ENCODE data around the gene ANO10.

ANO10 gene

DNA sequence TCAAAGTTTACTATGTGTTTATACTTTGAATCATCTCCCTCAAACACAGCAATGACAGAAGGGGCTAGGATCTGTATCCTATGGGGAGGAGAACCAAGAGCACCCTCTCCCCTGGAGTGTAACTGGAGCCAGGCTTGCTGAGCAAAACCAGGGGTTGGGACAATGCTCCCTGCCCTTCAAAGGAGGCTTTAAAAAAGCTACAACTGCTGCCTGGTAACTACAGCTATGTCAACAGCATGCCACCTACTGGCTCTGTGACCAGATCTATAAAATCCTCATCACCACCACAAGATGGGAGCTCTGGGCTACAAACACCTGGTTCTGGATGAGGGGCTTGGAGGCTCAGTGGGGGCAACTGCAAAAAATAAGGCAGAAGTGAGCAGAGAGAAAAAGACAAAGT is 61.9 kb downstream of the ANO10 start (continued):
- TF ChIP-seq ZNF311 (tag by site-specific recombination; IDR thresholded peaks at IDR 0.05; ENCODE audit: borderline replicate concordance), result no peak
- TF ChIP-seq, protein P1, sequence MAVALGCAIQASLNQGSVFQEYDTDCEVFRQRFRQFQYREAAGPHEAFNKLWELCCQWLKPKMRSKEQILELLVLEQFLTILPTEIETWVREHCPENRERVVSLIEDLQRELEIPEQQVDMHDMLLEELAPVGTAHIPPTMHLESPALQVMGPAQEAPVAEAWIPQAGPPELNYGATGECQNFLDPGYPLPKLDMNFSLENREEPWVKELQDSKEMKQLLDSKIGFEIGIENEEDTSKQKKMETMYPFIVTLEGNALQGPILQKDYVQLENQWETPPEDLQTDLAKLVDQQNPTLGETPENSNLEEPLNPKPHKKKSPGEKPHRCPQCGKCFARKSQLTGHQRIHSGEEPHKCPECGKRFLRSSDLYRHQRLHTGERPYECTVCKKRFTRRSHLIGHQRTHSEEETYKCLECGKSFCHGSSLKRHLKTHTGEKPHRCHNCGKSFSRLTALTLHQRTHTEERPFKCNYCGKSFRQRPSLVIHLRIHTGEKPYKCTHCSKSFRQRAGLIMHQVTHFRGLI (tag by site-specific recombination; IDR thresholded peaks at IDR 0.05), result no peak

DNA sequence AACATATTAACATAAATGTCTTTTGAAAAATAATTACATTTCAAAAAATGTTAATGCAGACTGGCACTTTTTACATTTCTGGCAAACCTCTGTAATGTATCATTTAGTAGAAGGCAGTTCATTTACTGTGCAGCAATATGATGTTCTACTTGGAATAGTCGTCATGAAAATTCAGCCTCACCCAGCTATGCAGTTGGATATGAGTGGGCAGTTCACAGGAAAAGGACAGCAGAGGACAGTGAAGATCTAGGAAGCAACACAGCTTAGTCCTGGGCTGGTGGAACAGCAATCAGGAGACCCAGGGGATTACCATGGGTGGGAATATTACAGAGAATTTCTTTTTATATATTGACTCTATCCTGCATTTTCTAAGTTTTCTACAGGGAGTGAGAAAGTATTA is 63.6 kb downstream of the ANO10 start:
- Histone ChIP-seq H3K36me3 (ENCODE audit: control insufficient read depth in 2 of 2, insufficient read depth in 1 of 2, low read length in 2 of 2) (peaks cover 0 to 18% of the 10 kb centered on the region in 2 experiments; a peak in 1 of 3 replicates), H3K4me3 (ENCODE audit: low read depth, low read length) (no peak overlapping the region), H3K9me3 (ENCODE audit: control insufficient read depth, insufficient read depth, low read depth, low read length) (no peaks in the 10 kb centered on the region), H3K27ac (ENCODE audit: extremely low read depth, low read depth, low read length) (no peak overlapping the region), H3K4me1 (ENCODE audit: control insufficient read depth, insufficient read depth, low read length) (no peaks in the 10 kb centered on the region)
- ChIA-PET CTCF (no interaction called here), POLR2A (no interaction called here)
- TF ChIP-seq ZNF391 (tag by site-specific recombination; IDR thresholded peaks at IDR 0.05; ENCODE audit: borderline replicate concordance, low read depth) (no peak), TCF7L2 (IDR thresholded peaks at IDR 0.05; ENCODE audit: borderline replicate concordance, low read depth, low read length) (no peak), ZFP69B (tag by site-specific recombination; IDR thresholded peaks at IDR 0.05) (no peak), ZNF394 (tag by site-specific recombination; IDR thresholded peaks at IDR 0.05; ENCODE audit: borderline replicate concordance) (no peak), KLF16 (tag by site-specific recombination; IDR thresholded peaks at IDR 0.05) (no peak), TRIM28 (IDR thresholded peaks at IDR 0.05; ENCODE audit: borderline replicate concordance, low read length) (no peak), GLI2 (tag by site-specific recombination; IDR thresholded peaks at IDR 0.05; ENCODE audit: borderline replicate concordance, low read depth) (no peak), ZNF426 (tag by site-specific recombination; IDR thresholded peaks at IDR 0.05) (no peak), ZNF202 (tag by site-specific recombination; IDR thresholded peaks at IDR 0.05; ENCODE audit: borderline replicate concordance) (no peak), ZNF155 (tag by site-specific recombination; IDR thresholded peaks at IDR 0.05) (no peak)
- TF ChIP-seq, protein P2, sequence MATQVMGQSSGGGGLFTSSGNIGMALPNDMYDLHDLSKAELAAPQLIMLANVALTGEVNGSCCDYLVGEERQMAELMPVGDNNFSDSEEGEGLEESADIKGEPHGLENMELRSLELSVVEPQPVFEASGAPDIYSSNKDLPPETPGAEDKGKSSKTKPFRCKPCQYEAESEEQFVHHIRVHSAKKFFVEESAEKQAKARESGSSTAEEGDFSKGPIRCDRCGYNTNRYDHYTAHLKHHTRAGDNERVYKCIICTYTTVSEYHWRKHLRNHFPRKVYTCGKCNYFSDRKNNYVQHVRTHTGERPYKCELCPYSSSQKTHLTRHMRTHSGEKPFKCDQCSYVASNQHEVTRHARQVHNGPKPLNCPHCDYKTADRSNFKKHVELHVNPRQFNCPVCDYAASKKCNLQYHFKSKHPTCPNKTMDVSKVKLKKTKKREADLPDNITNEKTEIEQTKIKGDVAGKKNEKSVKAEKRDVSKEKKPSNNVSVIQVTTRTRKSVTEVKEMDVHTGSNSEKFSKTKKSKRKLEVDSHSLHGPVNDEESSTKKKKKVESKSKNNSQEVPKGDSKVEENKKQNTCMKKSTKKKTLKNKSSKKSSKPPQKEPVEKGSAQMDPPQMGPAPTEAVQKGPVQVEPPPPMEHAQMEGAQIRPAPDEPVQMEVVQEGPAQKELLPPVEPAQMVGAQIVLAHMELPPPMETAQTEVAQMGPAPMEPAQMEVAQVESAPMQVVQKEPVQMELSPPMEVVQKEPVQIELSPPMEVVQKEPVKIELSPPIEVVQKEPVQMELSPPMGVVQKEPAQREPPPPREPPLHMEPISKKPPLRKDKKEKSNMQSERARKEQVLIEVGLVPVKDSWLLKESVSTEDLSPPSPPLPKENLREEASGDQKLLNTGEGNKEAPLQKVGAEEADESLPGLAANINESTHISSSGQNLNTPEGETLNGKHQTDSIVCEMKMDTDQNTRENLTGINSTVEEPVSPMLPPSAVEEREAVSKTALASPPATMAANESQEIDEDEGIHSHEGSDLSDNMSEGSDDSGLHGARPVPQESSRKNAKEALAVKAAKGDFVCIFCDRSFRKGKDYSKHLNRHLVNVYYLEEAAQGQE (tag by site-specific recombination; IDR thresholded peaks at IDR 0.05), result no peak
- TF ChIP-seq, protein P3, sequence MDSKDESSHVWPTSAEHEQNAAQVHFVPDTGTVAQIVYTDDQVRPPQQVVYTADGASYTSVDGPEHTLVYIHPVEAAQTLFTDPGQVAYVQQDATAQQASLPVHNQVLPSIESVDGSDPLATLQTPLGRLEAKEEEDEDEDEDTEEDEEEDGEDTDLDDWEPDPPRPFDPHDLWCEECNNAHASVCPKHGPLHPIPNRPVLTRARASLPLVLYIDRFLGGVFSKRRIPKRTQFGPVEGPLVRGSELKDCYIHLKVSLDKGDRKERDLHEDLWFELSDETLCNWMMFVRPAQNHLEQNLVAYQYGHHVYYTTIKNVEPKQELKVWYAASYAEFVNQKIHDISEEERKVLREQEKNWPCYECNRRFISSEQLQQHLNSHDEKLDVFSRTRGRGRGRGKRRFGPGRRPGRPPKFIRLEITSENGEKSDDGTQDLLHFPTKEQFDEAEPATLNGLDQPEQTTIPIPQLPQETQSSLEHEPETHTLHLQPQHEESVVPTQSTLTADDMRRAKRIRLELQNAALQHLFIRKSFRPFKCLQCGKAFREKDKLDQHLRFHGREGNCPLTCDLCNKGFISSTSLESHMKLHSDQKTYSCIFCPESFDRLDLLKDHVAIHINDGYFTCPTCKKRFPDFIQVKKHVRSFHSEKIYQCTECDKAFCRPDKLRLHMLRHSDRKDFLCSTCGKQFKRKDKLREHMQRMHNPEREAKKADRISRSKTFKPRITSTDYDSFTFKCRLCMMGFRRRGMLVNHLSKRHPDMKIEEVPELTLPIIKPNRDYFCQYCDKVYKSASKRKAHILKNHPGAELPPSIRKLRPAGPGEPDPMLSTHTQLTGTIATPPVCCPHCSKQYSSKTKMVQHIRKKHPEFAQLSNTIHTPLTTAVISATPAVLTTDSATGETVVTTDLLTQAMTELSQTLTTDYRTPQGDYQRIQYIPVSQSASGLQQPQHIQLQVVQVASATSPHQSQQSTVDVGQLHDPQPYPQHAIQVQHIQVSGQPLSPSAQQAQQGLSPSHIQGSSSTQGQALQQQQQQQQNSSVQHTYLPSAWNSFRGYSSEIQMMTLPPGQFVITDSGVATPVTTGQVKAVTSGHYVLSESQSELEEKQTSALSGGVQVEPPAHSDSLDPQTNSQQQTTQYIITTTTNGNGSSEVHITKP (tag by site-specific recombination; IDR thresholded peaks at IDR 0.05), result no peak
- TF ChIP-seq, protein P4, sequence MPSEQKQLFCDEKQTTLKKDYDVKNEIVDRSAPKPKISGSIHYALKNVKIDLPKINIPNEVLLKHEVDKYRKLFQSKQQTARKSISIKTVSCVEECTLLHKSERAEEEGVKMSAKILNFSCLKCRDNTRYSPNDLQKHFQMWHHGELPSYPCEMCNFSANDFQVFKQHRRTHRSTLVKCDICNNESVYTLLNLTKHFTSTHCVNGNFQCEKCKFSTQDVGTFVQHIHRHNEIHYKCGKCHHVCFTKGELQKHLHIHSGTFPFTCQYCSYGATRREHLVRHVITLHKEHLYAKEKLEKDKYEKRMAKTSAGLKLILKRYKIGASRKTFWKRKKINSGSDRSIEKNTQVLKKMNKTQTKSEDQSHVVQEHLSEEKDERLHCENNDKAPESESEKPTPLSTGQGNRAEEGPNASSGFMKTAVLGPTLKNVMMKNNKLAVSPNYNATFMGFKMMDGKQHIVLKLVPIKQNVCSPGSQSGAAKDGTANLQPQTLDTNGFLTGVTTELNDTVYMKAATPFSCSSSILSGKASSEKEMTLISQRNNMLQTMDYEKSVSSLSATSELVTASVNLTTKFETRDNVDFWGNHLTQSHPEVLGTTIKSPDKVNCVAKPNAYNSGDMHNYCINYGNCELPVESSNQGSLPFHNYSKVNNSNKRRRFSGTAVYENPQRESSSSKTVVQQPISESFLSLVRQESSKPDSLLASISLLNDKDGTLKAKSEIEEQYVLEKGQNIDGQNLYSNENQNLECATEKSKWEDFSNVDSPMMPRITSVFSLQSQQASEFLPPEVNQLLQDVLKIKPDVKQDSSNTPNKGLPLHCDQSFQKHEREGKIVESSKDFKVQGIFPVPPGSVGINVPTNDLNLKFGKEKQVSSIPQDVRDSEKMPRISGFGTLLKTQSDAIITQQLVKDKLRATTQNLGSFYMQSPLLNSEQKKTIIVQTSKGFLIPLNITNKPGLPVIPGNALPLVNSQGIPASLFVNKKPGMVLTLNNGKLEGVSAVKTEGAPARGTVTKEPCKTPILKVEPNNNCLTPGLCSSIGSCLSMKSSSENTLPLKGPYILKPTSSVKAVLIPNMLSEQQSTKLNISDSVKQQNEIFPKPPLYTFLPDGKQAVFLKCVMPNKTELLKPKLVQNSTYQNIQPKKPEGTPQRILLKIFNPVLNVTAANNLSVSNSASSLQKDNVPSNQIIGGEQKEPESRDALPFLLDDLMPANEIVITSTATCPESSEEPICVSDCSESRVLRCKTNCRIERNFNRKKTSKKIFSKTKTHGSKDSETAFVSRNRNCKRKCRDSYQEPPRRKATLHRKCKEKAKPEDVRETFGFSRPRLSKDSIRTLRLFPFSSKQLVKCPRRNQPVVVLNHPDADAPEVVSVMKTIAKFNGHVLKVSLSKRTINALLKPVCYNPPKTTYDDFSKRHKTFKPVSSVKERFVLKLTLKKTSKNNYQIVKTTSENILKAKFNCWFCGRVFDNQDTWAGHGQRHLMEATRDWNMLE (tag by site-specific recombination; conservative IDR thresholded peaks at IDR 0.05; ENCODE audit: low read depth), result no peak
- TF ChIP-seq, protein P5, sequence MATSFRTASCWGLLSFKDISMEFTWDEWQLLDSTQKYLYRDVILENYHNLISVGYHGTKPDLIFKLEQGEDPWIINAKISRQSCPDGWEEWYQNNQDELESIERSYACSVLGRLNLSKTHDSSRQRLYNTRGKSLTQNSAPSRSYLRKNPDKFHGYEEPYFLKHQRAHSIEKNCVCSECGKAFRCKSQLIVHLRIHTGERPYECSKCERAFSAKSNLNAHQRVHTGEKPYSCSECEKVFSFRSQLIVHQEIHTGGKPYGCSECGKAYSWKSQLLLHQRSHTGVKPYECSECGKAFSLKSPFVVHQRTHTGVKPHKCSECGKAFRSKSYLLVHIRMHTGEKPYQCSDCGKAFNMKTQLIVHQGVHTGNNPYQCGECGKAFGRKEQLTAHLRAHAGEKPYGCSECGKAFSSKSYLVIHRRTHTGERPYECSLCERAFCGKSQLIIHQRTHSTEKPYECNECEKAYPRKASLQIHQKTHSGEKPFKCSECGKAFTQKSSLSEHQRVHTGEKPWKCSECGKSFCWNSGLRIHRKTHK (tag by site-specific recombination; IDR thresholded peaks at IDR 0.05), result no peak
- TF ChIP-seq, protein P6, sequence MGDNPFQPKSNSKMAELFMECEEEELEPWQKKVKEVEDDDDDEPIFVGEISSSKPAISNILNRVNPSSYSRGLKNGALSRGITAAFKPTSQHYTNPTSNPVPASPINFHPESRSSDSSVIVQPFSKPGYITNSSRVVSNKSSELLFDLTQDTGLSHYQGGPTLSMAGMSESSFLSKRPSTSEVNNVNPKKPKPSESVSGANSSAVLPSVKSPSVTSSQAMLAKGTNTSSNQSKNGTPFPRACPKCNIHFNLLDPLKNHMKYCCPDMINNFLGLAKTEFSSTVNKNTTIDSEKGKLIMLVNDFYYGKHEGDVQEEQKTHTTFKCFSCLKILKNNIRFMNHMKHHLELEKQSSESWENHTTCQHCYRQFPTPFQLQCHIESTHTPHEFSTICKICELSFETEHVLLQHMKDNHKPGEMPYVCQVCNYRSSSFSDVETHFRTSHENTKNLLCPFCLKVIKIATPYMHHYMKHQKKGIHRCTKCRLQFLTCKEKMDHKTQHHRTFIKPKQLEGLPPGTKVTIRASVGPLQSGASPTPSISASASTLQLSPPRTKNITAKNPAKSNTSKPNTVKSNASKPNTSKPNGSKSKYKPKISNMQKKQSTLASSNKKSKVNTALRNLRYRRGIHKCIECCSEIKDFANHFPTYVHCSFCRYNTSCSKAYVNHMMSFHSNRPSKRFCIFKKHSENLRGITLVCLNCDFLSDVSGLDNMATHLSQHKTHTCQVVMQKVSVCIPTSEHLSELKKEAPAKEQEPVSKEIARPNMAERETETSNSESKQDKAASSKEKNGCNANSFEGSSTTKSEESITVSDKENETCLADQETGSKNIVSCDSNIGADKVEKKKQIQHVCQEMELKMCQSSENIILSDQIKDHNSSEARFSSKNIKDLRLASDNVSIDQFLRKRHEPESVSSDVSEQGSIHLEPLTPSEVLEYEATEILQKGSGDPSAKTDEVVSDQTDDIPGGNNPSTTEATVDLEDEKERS (tag by site-specific recombination; IDR thresholded peaks at IDR 0.05), result no peak
